Right ventricle myocardium inferior (tissue), 1 donor: ENCODE results near the gene TBL3. TPM values are rescaled to one million over a fixed set of nuclear protein-coding genes. Genes with fewer than 3 reads are reported as not detected.

Experiments
- ATAC-seq: fragments of 200-7000 bp; cut with Tn5 transposase; one replicate; pipeline ENCODE4 v1.9.1; 2020; ENCODE audit warnings: mild to moderate bottlenecking, moderate library complexity
- DNase-seq: peaks from one replicate; pipeline ENCODE4 v3.0.0; 2021; ENCODE audit errors: missing footprints
- intact Hi-C: fragments of 100-400 bp; cut with DNase I; formaldehyde crosslinking; loops from one replicate; pipeline ENCODE4 v1.11.0; 2022
- total RNA-seq: library from RNA; stranded (reverse); fragmentation: NEBNext Ultra II Directional; extraction: Animal tissue kit (Norgen Biotek cat#: 25700); gene quantifications from one replicate; pipeline ENCODE4 v1.2.1, GENCODE V29; 2021
- donor health status: DM: no; HTN: yes; CAD: no; lungs with severe emphysema.

TBL3 gene
- total RNA-seq, 1 donor from 2014 or later = 24.9 TPM

DNA sequence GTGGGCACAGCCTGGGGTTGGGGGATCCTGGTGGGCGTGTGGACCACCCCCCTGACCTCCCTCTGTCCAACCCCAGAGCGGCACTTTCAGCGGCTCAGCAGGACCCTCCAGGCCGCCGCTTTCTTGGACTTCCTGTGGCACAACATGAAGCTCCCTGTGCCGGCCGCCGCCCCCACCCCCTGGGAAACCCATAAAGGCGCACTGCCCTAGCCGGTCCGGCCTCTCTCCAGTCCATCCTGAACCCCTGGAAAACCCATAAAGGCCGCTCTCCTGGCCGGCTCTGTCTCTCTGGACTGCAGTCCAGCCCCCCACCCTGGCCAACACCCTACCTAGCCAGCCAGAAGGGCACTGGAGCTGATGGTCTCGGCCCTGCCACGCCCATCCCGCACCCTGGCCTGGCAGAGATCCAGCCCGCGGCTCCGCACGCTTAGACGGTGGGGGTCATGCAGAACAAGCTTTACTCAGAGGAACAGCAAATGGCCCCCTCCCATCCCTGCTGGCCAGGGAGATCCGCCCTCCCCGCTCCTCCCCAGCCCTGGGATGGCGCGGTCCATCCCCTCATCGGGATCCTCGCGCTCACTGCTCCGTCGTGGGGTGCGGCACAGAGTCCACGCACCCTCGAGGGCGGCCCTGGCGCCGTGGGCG is 6.7 kb downstream of the TBL3 start:
- no peak for DNase-seq
- intact Hi-C loops = no loop called here
- ATAC-seq = no peak

GRCh38 chr16:1979271-1980029 is 7.6 kb downstream of the TBL3 start:
- intact Hi-C loops = no loop called here
- DNase-seq (peak; percentile 71), ATAC-seq (no peak)

GRCh38 chr16:1980030-1980769 is 8.3 kb downstream of the TBL3 start:
- ATAC-seq (no peak), DNase-seq (no peak)
- intact Hi-C loops = no loop called here

DNA sequence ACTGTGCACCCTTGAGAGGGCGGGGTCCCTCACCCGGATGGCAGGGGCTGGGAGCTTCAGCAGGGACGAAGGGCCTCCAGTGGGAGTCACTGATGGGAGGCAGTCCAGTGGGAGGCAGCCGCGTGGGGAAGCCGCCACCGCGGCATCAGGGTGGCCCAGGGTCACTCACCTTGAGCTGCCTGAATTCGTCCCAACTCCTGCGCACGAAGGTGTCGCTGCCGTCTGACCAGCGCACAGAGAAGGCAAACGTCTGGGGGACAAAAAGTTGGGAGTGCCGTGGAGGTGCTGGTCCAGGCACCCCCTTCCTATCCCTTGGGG is 8.9 kb downstream of the TBL3 start:
- ATAC-seq (no peak), DNase-seq (no peak)
- intact Hi-C loops = no loop called here

- ATAC-seq (no peak), DNase-seq (no peak)
- intact Hi-C loops = no loop called here
These were observed 9.6 kb downstream of the TBL3 start, which contains the start of gene NOXO1 for GRCh38 chr16:1981398-1981836. TSS of gene NOXO1 (minus strand) at chr16:1981469. CDS start at chr16:1981179, 290 bp downstream.

GRCh38 chr16:1982013-1982433 is 10.2 kb downstream of the TBL3 start:
- no peak for ATAC-seq
- intact Hi-C loops = no loop called here

DNA sequence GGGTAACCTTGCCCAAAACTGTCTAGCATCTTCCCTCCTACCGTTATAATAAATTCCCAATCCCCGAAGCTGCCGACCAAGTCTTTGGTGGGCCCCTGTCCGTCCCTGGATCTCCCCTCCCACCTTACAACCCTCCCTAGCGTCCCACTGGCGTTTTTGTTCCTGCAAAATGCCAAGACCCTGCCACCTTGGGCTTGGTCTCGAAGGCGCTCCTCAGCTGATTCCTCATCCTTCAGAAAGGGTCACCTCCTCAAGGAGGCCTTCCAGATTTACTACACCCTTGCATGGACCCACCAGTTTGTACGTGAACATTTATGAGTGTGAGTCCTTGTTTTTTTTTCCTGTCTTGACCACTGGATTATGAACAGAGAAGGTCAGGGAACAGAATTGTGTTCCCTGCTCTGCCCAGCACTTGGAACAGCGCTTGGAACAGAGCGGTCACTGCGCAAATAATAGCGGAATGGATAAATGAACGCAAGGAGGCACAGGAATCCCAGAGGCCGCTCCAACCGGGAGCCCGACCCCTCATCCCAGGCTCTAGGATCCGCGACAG is 11.2 kb downstream of the TBL3 start:
- ATAC-seq = no peak
- intact Hi-C loops = no loop called here
- DNase-seq = no peak

More at GRCh38 chr16:1982013-1982433, 10.2 kb downstream of the TBL3 start:
- no peak for DNase-seq

- DNase-seq = peak; percentile 95
- intact Hi-C loops = no loop called here
- peak; percentile 97 for ATAC-seq
These were observed 11.9 kb downstream of the TBL3 start, which contains the start of gene GFER for GRCh38 chr16:1983544-1984346. TSS of gene GFER (plus strand) at chr16:1984193. CDS start at chr16:1984219, 26 bp downstream.

DNA sequence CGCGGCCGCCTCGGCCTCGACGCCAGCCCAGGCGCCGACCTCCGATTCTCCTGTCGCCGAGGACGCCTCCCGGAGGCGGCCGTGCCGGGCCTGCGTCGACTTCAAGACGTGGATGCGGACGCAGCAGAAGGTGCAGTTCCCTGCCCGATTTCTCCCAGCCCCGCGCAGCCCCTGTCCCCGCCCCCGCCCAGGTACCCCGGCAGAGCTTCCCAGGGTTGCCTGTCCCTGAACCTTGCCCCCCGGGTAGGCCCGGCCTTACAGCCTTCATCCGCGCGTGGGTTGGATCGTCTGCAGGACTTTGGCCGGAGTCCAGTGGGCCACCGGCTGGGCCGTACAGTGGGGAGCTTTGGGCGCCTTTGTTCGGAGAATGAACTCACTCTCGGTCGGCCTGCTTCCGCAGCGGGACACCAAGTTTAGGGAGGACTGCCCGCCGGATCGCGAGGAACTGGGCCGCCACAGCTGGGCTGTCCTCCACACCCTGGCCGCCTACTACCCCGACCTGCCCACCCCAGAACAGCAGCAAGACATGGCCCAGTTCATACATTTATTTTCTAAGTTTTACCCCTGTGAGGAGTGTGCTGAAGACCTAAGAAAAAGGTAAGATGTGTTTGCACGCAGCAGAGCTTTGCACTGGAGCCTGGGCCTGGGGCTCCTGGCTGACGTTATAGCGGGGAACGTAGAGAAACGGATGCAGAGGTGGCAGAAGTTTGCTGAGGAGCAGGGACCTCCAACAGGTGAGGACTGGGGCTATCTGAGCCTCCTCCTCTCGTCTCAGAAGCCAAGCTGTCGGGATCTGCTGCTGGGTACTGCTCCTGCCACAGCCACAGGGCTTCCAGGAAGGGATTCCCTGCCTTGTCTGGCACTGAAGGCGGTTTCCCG is 12.7 kb downstream of the TBL3 start:
- no peak for DNase-seq
- intact Hi-C loops = no loop called here

GRCh38 chr16:1985466-1986150 is 13.8 kb downstream of the TBL3 start:
- intact Hi-C loops = no loop called here
- DNase-seq (no peak), ATAC-seq (no peak)

More for the DNA sequence above, 12.7 kb downstream of the TBL3 start:
- no peak for ATAC-seq

- DNase-seq (peak; percentile 56), ATAC-seq (no peak)
- intact Hi-C loops = no loop called here
These were observed 15.3 kb downstream of the TBL3 start for GRCh38 chr16:1987198-1987597.

GRCh38 chr16:1989209-1990100 is 17.6 kb downstream of the TBL3 start, which contains the start of gene SYNGR3:
TSS of gene SYNGR3 (plus strand) at chr16:1989970. CDS start at chr16:1990103, 133 bp downstream.
- intact Hi-C loops = no loop called here
- DNase-seq (peak; percentile 56), ATAC-seq (no peak)

GRCh38 chr16:1990101-1990350 is 18.2 kb downstream of the TBL3 start:
- intact Hi-C loops = no loop called here
- ATAC-seq (no peak), DNase-seq (no peak)

DNA sequence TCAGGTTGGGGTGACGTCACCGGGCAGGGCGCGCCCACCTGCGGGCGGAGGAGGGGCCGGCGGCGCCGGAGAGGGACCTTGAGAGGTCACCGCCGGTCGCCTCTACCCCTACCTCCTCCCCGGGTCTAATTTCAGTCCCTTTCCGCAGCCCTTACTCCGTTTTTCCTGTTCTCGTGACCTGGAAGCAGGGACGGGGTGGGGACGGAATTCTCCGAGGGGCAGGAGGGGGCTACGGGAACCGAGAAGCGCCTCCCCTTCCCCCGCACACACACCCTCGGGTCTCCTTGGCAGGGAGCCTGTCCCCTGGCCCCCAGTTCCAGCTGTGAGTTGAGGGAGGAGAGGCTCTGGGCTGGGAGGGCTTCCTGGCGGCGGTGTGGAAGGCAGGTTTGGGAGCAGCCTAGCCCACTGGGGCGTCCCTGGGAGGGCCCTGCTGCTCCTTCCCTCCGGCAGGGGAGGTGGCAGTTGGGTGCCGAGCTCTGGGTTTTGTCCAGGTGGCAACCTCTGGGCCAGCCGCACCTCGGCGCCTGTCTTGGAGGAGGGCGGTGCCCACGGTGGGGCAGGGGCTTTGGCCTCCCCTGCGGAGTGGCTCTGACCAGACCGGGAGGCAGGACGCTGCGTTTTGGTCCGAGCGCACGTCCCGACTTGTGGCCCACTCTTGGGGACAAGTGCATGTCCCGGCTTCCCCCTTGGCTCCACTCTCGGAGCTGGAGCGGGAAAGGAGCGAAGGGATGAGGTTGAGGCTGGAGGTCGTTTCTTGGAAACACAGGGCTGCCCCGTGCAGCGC is 18.7 kb downstream of the TBL3 start:
- intact Hi-C loops = no loop called here
- ATAC-seq (no peak), DNase-seq (peak; percentile 59)

GRCh38 chr16:1991135-1991551 is 19.3 kb downstream of the TBL3 start:
- intact Hi-C loops = no loop called here
- DNase-seq (peak; percentile 46), ATAC-seq (no peak)

GRCh38 chr16:1991588-1991947 is 19.7 kb downstream of the TBL3 start:
- intact Hi-C loops = no loop called here
- DNase-seq (no peak), ATAC-seq (no peak)
